Caco-2 (cell line): ENCODE data around the gene PFDN6. TPM values are rescaled to one million over a fixed set of nuclear protein-coding genes. Genes with fewer than 3 reads are reported as not detected.

Experiments
- BruUV-seq: library from RNA; stranded (reverse); fragments of 400-500 nt; replicated peaks from 2 replicates; lab custom pipeline; 2021; lab: Mats Ljungman, UMichigan
- CTCF ChIA-PET: fragments of 300-600 bp; sonication (Branson Sonifier 250); formaldehyde crosslinking; loops from one replicate; lab custom pipeline; 2022; ENCODE audit warnings: antibody characterized with exemption; lab: Charles Lee
- POLR2A ChIA-PET: fragments of 300-600 bp; sonication (Branson Sonifier 250); formaldehyde crosslinking; loops from one replicate; lab custom pipeline; 2022; ENCODE audit warnings: antibody characterized with exemption; lab: Charles Lee
- DNase-seq, 2 experiments: peaks; one replicate each; pipeline versions ENCODE4 v3.0.0 to v3.0.0-alpha.2; 2020 to 2022
- H3K27me3 ChIP-seq: replicated peaks from 2 replicates; pipeline ENCODE4 v1.6.0; 2011; ENCODE audit warnings: low read length; ENCODE audit not compliant: control insufficient read depth, insufficient read depth
- H3K36me3 ChIP-seq: 2 replicates; pipeline ENCODE4 v1.5.1; 2011; ENCODE audit warnings: low read length; ENCODE audit not compliant: control insufficient read depth, insufficient read depth
- H3K4me1 ChIP-seq: fragments of 250-450 bp; sonication (Bioruptor Pico); 2 replicates; pipeline ENCODE4 v1.5.1; 2020; ENCODE audit warnings: mild to moderate bottlenecking
- H3K4me3 ChIP-seq: 2 replicates; pipeline ENCODE4 v1.5.1; 2011; ENCODE audit warnings: low read depth, mild to moderate bottlenecking, control low read depth, low read length
- H3K9me3 ChIP-seq: fragments of 250-450 bp; sonication (Bioruptor Pico); 2 replicates; pipeline ENCODE4 v1.5.1; 2020; ENCODE audit warnings: mild to moderate bottlenecking, moderate library complexity
- H3K27ac Mint-ChIP-seq: one replicate; pipeline ENCODE4 v1.8.0; 2022; ENCODE audit warnings: mixed read lengths; ENCODE audit not compliant: unreplicated experiment
- H3K27me3 Mint-ChIP-seq: one replicate; pipeline ENCODE4 v1.8.0; 2022; ENCODE audit warnings: mixed read lengths; ENCODE audit not compliant: insufficient read depth, unreplicated experiment
- H3K36me3 Mint-ChIP-seq: one replicate; pipeline ENCODE4 v1.8.0; 2022; ENCODE audit warnings: mild to moderate bottlenecking, mixed read lengths; ENCODE audit not compliant: insufficient read depth, unreplicated experiment
- H3K4me1 Mint-ChIP-seq: one replicate; pipeline ENCODE4 v1.8.0; 2022; ENCODE audit warnings: low read depth, mixed read lengths; ENCODE audit not compliant: unreplicated experiment
- H3K4me3 Mint-ChIP-seq: one replicate; pipeline ENCODE4 v1.8.0; 2022; ENCODE audit warnings: mild to moderate bottlenecking, moderate library complexity, mixed read lengths; ENCODE audit not compliant: unreplicated experiment
- H3K9me3 Mint-ChIP-seq: one replicate; pipeline ENCODE4 v1.8.0; 2022; ENCODE audit warnings: mixed read lengths; ENCODE audit not compliant: unreplicated experiment
- intact Hi-C: fragments of 100-400 bp; cut with micrococcal nuclease; formaldehyde crosslinking; loops from one replicate; pipeline ENCODE4 v1.10.0; 2022; ENCODE audit not compliant: unreplicated experiment
- total RNA-seq: library from RNA; stranded (reverse); gene quantifications from 2 replicates; pipeline ENCODE4 v1.2.3, GENCODE V29; 2022
- TF ChIP-seq, protein P1 (sequence below), 2 experiments: fragments of 200-600 bp in 1 of 2; IDR thresholded peaks; 1 replicate in 1 of 2; 2 replicates in 1 of 2; pipeline versions ENCODE4 v1.5.1 to v1.8.0; 2011 to 2022; ENCODE audit warnings: antibody characterized with exemption in 1 of 2, control low read depth in 1 of 2, inconsistent platforms in 1 of 2, low read depth in 1 of 2, low read length in 1 of 2, mild to moderate bottlenecking in 1 of 2, moderate library complexity in 1 of 2; ENCODE audit not compliant: insufficient read depth in 1 of 2, severe bottlenecking in 1 of 2, unreplicated experiment in 1 of 2

Gene PFDN6
- total RNA-seq, 1 experiment from 2014 or later: 65.9 TPM

- no peaks in the 10 kb centered on the region for H3K9me3 Mint-ChIP-seq
- intact Hi-C loops: loop anchor here (1.0 to 5.0 kb wide), 2 partner anchors 8 to 130 kb away; partner anchors contain the start of genes PFDN6 and WDR46
- H3K9me3 ChIP-seq: no peaks in the 10 kb centered on the region
- H3K4me1 Mint-ChIP-seq: peaks cover 13% of the 10 kb centered on the region
- POLR2A ChIA-PET: interaction anchor here (0.5 to 1.6 kb wide), 7 partner anchors 8 to 76 kb away, joined by 3 to 9 read pairs (median 5); partner anchors contain the start of genes RPS18, VPS52 and ZBTB22
- H3K27me3 ChIP-seq: no peaks in the 10 kb centered on the region
- peak overlapping the region; percentile 98 for H3K27ac Mint-ChIP-seq
- H3K36me3 ChIP-seq: no peaks in the 10 kb centered on the region; the same call in none of the 2 replicates
- no peaks in the 10 kb centered on the region for H3K27me3 Mint-ChIP-seq
- DNase-seq: peak; percentile 84 to 88
- H3K4me3 Mint-ChIP-seq: peak overlapping the region; percentile 95
- TF ChIP-seq, protein P1, sequence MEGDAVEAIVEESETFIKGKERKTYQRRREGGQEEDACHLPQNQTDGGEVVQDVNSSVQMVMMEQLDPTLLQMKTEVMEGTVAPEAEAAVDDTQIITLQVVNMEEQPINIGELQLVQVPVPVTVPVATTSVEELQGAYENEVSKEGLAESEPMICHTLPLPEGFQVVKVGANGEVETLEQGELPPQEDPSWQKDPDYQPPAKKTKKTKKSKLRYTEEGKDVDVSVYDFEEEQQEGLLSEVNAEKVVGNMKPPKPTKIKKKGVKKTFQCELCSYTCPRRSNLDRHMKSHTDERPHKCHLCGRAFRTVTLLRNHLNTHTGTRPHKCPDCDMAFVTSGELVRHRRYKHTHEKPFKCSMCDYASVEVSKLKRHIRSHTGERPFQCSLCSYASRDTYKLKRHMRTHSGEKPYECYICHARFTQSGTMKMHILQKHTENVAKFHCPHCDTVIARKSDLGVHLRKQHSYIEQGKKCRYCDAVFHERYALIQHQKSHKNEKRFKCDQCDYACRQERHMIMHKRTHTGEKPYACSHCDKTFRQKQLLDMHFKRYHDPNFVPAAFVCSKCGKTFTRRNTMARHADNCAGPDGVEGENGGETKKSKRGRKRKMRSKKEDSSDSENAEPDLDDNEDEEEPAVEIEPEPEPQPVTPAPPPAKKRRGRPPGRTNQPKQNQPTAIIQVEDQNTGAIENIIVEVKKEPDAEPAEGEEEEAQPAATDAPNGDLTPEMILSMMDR (IDR thresholded peaks at IDR 0.05; ENCODE audit: insufficient read depth in 1 of 2, low read depth in 1 of 2, low read length in 1 of 2, severe bottlenecking in 1 of 2, unreplicated experiment in 1 of 2): no peak
- CTCF ChIA-PET: interaction anchor here (1.3 to 1.4 kb wide), 2 partner anchors 18 to 128 kb away, joined by 3 to 7 read pairs; no protein-coding TSS in a partner anchor
- peaks cover 60% of the 10 kb centered on the region for H3K36me3 Mint-ChIP-seq
- BruUV-seq: no TSS peak
- H3K4me1 ChIP-seq: peaks cover 13% of the 10 kb centered on the region
- H3K4me3 ChIP-seq: peak overlapping the region; percentile 90
These were observed 8.1 kb downstream of the PFDN6 start for GRCh38 chr6:33297406-33297955.

GRCh38 chr6:33297956-33298772 lies 8.8 kb downstream of the PFDN6 start:
- CTCF ChIA-PET: interaction anchor here (0.5 to 1.4 kb wide), 4 partner anchors 19 to 128 kb away, joined by 3 to 7 read pairs (median 4); partner anchors contain the start of genes RPS18 and VPS52

More at GRCh38 chr6:33297956-33298772, 8.8 kb downstream of the PFDN6 start:
- no peaks in the 10 kb centered on the region for H3K9me3 Mint-ChIP-seq
- H3K4me3 Mint-ChIP-seq: peak overlapping the region; percentile 95
- H3K4me3 ChIP-seq: peak overlapping the region; percentile 90
- peaks cover 53% of the 10 kb centered on the region for H3K36me3 Mint-ChIP-seq
- peak; percentile 87 to 88 for DNase-seq
- H3K36me3 ChIP-seq: no peaks in the 10 kb centered on the region; the same call in none of the 2 replicates
- intact Hi-C loops: loop anchor here (1.0 to 5.0 kb wide), 2 partner anchors 9 to 129 kb away; partner anchors contain the start of genes PFDN6 and WDR46
- H3K4me1 Mint-ChIP-seq: peaks cover 13% of the 10 kb centered on the region
- BruUV-seq: no TSS peak
- peaks cover 13% of the 10 kb centered on the region for H3K4me1 ChIP-seq
- H3K27me3 Mint-ChIP-seq: no peaks in the 10 kb centered on the region
- H3K27me3 ChIP-seq: no peaks in the 10 kb centered on the region
- TF ChIP-seq, protein P1 (IDR thresholded peaks at IDR 0.05; ENCODE audit: insufficient read depth in 1 of 2, low read depth in 1 of 2, low read length in 1 of 2, severe bottlenecking in 1 of 2, unreplicated experiment in 1 of 2): no peak
- peak overlapping the region; percentile 98 for H3K27ac Mint-ChIP-seq
- POLR2A ChIA-PET: interaction anchor here (0.5 to 1.7 kb wide), 10 partner anchors 8 to 125 kb away, joined by 3 to 19 read pairs (median 4); partner anchors contain the start of genes PFDN6, RPS18, VPS52 and WDR46
- H3K9me3 ChIP-seq: no peaks in the 10 kb centered on the region
